Iris pigment epithelial cell (primary cell): ENCODE measurements around the gene KNDC1.
"Not testable (repeated sequence)": the region's sequence is repeated elsewhere in the genome, so short reads cannot be mapped to it uniquely, and the experiment has no call there.

Experiments used
- DNase-seq: peaks from one replicate; pipeline ENCODE4 v3.0.0-alpha.2; 2011; ENCODE audit warnings: low read depth

The KNDC1 gene, protein sequence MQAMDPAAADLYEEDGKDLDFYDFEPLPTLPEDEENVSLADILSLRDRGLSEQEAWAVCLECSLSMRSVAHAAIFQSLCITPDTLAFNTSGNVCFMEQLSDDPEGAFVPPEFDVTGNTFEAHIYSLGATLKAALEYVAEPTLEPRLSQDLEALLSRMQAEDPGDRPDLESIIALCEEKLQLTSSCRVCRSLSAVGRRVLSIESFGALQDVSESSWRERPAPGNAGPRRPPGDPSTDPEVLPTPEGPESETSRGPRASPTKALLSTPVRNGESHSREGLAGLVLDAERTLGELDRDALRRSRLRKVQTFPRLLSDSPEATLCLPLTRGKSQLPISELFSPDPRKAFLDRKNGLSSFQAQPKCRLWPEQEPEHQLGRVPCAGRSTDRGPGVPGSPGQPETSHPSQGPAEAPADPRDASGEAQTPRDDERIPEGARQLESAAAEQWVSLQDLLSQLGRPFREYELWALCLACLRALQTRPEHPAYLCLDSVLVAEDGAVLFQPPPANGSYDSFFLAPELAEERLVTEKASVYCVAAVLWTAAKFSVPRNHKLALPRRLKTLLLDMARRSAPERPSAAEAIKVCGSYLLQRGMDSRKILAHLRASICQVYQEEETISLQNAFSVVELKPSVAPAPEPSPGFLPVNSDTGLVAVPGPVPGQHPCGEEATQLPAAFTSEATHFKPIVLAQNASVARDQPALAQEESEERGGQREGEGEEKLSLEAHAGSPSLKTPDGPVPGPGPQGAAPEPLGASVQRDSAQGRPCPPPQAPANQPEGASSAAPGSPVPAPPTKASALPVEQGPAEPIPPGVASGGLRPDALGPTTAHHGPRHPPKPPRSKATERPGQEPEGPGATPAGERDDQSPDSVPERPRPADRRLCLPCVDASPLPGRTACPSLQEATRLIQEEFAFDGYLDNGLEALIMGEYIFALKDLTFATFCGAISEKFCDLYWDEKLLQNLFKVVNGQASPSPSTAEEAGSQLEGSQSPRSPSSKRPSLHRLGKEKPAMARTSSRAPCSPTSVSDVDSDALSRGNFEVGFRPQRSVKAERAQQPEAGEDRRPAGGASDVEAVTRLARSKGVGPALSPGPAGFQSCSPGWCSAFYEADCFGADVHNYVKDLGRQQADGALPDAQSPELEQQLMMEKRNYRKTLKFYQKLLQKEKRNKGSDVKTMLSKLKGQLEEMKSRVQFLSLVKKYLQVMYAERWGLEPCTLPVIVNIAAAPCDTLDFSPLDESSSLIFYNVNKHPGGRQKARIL (N-terminal part only)

GRCh38 chr10:133159950-133160825, at the start of gene KNDC1:
Gene KNDC1 (plus strand): TSS chr10:133160219. CDS start chr10:133160468, 249 bp downstream.
- peak; percentile 44 for DNase-seq

- no peak for DNase-seq
Measured at GRCh38 chr10:133110609-133111275, 49.3 kb upstream of the KNDC1 start.

- not testable (repeated sequence) for DNase-seq
Measured at GRCh38 chr10:133111640-133112039, 48.4 kb upstream of the KNDC1 start.

DNA sequence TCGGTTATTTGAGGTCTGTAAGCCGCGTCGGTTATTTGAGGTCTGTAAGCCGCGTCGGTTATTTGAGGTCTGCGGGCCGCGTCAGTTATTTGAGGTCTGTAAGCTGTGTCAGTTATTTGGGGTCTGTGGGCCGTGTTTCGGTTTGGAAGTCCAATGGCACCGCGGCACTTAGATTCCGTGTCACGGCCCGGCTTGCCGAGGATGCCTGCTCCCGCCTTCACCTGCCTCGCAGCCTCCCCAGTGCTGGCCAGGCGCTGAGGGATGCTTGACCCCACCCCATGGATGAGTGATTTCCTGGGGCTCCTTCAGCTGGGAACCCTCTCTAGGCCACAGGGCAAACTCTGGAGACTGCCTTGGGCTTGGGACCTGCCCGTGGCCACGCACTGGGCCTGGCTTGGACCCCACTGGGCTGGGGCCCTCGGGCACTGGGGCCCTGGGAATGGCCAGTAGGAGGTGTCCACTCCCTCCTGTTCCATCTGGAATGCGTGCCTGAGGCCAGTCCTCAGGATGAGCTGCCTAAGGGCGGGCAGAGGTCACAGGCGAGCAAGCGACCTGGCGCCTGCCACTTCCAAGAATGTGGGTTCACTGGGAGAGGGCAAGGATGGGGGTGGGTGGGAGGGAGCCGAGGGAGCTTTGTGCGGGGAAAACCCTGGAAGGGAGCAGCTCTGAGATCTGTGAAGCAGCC, 46.7 kb upstream of the KNDC1 start:
- DNase-seq = no peak

DNA sequence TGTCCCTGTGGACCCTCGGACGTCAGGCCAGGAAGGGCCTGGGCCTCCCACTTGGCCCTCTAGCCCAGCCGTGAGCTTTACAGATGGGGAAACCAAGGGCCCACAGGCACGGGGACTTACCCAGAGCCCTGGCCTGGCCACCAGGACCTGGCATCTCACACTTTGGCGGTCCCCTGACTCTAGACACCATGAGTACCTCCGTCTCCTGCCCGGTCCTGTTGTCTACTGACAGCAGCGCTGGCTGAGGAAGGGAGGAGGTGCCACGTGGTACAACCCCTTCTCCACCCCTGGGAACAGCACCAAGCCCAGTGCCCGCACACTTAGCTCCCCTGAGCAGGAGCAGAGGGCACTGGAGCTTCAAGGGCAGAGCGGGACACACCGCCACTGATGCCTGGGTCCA, 46.2 kb upstream of the KNDC1 start:
- no peak for DNase-seq

GRCh38 chr10:133114251-133114650, 45.8 kb upstream of the KNDC1 start:
- DNase-seq = no peak

GRCh38 chr10:133114726-133115452, 45.1 kb upstream of the KNDC1 start:
- no peak for DNase-seq

DNA sequence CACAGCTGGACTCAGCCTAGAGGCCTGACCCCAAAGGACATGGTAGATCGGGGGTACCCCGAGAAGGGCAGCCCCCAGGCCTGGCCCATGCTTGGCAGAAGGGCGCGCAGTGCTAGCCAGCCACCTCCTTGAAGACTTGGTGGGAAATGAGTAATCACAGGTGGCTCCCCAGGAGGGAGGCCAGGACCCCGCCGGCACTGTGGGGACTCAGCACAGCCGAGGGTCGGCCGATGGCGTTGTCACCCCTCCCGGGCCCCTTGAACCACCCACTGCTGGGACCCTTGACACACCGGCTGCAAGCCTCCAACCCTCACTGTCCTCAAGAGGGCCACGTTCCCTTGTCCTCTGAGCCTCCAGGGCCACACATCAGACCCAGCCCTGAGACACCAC, 44.6 kb upstream of the KNDC1 start:
- no peak for DNase-seq

- DNase-seq = no peak
Measured at GRCh38 chr10:133115976-133116375, 44.0 kb upstream of the KNDC1 start.

DNA sequence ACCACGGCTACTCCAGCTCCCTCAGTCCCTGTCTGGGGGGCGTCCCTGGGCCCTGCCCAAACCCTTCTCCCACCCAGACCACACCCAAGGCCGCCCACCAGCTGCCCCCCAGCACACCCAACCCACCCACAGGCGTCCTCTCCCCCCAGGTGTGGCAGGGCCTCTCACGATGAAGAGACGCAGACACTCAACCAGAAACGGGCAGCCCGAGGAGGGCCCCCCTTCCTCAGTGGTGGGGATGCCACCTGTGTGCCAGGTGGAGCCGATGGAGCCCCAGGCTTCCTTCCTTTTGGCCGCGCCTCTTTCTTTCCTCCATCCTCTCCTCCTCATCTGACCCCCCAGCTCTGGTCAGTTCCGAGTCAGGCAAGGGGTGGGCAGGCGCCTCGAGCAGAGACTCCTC, 43.6 kb upstream of the KNDC1 start:
- DNase-seq = no peak

DNA sequence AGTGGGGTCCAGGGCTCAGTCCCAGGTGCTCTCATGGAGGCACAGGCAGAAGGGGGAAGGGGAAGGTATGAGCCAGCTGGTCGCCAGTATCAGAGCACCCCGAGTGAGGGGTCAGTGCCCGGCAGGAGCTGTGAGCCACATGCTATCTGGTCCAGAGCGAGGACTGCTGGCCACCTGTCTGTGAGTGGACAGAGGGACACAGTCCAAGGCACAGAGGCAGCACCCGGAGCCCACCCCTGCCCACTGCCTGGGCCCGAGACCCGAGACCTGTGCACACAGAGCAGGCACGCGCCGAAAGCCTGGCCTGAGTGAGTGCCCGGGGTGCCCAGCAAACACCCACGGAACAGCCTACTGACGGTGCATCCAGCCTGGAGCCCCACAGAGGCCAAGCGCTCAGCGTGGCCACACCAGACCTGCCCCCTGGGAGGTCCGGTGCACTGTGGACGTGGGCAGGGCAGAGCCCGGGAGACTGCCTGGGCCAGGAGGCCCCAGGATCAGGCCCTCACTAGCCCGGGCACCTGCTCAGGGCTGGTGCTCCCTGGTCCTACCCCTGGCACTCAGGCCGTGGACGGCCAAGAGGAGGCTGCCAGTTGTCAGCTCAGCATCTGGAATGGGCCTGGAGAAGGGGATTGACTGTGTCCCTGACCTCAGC, 42.9 kb upstream of the KNDC1 start:
- no peak for DNase-seq

DNA sequence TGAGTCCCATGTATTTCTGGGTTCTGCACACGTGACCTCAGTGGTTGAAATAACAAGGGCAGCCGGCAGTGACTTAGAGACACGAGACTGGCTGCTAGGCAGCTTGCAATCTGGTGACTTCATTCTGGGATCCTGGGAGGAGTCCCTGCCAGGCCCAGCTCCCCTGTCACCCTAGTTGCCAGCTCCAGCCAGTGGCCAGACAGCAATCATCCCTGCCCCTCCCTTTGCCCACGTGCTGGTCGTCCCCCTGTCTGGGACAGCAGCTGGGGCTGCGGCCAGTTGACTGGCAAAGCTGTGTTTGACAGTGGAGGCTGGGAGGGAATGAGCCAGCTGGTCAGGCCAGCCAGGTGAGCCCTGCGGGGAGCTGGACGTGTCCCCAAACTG, 42.3 kb upstream of the KNDC1 start:
- DNase-seq = no peak

DNA sequence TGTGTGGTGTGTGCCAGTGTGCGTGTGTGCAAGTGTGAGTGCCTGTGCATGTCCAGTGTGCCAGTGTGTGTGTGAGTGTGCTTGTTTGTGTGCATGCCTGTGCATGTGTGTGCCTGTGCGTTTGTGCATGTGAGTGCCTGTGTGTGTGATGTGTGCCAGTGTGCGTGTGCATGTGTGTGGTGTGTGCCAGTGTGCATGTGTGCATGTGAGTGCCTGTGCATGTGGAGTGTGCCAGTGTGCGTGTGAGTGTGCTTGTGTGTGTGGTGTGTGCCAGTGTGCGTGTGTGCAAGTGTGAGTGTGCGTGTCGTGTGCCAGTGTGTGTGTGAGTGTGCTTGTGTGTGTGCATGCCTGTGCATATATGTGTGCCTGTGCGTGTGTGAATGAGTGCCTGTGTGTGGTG, 38.5 kb upstream of the KNDC1 start:
- DNase-seq = no peak

DNA sequence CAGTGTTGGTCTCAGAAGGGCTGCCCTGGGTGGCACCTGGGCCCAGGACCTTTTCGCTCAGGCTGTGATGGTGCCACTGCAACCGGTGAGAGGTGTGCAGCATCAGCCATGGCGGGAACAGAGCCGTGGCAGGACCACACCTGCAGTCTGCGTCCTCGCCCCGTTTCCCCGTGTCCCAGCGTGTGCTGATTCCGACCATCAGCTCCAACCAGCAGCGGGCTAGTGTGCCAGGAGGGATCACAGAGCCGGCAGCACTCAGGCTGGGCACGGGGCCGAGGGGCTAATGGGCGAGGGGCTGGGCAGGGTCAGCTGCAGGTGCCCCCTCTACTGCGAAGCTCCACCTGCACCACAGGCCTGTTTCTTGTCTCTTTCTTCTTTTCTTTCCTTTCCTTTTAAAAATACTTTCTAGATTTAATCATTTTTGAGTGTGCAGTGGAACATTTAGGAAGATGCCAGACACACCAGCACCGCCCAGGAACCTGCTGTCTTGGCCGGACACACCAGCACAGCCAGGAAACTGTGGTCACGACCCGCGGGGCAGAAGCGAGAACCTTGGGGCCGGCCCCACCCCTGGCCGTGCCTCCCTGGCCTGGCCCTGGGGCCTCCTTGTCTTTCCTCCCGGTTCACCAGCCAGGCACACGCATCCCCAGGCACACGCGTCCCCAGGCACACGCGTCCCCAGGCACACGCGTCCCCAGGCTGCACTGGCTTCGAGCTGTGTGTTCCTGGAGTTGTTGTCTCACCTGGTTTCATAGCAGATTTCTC, 37.7 kb upstream of the KNDC1 start:
- no peak for DNase-seq

GRCh38 chr10:133123050-133123745, 36.8 kb upstream of the KNDC1 start:
- DNase-seq = no peak

DNA sequence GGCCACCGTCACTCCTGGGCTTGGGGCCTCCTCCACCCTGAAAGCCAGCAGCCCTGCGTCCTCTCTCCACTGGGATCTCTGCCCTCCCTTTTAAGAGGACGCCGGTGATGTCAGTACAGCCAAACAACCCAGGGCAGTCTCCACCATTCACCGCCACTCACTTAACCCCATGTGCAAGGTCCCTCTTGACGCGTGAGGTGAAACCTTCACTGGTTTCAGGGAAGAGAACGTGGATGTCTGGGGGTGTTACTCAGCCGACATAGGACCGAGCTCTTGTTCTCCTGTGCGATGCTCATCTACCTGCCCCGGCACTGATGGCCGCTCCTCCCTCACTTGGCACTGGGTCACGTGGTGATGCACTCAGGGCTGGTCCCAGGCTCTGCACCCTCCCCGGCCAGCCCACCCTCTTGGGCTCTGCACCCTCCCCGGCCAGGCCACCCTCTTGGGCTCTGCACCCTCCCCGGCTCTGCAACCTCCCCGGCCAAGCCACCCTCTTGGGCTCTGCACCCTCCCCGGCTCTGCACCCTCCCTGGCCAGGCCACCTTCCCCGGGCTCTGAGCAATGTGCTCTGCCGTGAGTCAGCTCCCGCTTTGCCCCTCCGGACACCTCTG, 36.2 kb upstream of the KNDC1 start:
- DNase-seq = no peak
